IMR-90 (cell line): ENCODE data around the gene LRRC1. TPM values are rescaled to one million over a fixed set of nuclear protein-coding genes. Genes with fewer than 3 reads are reported as not detected.

Source experiments
- ATAC-seq: fragments of 200-7000 bp; cut with Tn5 transposase; 2 replicates; pipeline ENCODE4 v1.9.1; 2020; ENCODE audit warnings: low read depth, mild to moderate bottlenecking, moderate library complexity
- BruUV-seq: library from RNA; stranded (reverse); fragments of 400-500 nt; replicated peaks from 2 replicates; lab custom pipeline; 2021; lab: Mats Ljungman, UMichigan
- CTCF ChIA-PET: fragments of 300-600 bp; formaldehyde crosslinking; extraction: SDS; loops from one replicate; lab custom pipeline; 2021; ENCODE audit warnings: antibody characterized with exemption; lab: Yijun Ruan, JAX
- POLR2A ChIA-PET: fragments of 300-600 bp; sonication (Branson Sonifier 250); formaldehyde crosslinking; loops from one replicate; lab custom pipeline; 2022; ENCODE audit warnings: antibody characterized with exemption; ENCODE audit not compliant: unreplicated experiment; lab: Charles Lee
- DNase-seq: peaks from one replicate; pipeline ENCODE4 v3.0.0; 2013
- H2AFZ ChIP-seq: replicated peaks from 2 replicates; pipeline ENCODE3; 2013; ENCODE audit warnings: low read length, mild to moderate bottlenecking; ENCODE audit not compliant: poor library complexity
- H2AK5ac ChIP-seq: 2 replicates; pipeline ENCODE4 v1.6.1; 2013; ENCODE audit warnings: low read depth, low read length, inconsistent platforms
- H2AK9ac ChIP-seq: replicated peaks from 2 replicates; pipeline ENCODE3; 2013; ENCODE audit warnings: mild to moderate bottlenecking, low read depth, low read length, moderate library complexity; ENCODE audit not compliant: poor library complexity
- H2BK120ac ChIP-seq: 2 replicates; pipeline ENCODE4 v1.6.1; 2013; ENCODE audit warnings: low read depth, low read length, inconsistent platforms
- H2BK15ac ChIP-seq: 3 replicates; pipeline ENCODE4 v1.6.1; 2013; ENCODE audit warnings: low read depth, low read length, inconsistent platforms
- H2BK20ac ChIP-seq: 2 replicates; pipeline ENCODE4 v1.6.1; 2013; ENCODE audit warnings: low read depth, mild to moderate bottlenecking, inconsistent platforms, low read length, moderate library complexity
- H2BK5ac ChIP-seq: 2 replicates; pipeline ENCODE4 v1.6.1; 2013; ENCODE audit warnings: mild to moderate bottlenecking, low read depth, low read length, inconsistent platforms; ENCODE audit not compliant: poor library complexity, severe bottlenecking
- H3K14ac ChIP-seq: replicated peaks from 2 replicates; pipeline ENCODE4 v1.6.1; 2013; ENCODE audit warnings: low read depth, low read length, inconsistent platforms
- H3K18ac ChIP-seq: 2 replicates; pipeline ENCODE4 v1.6.1; 2013; ENCODE audit warnings: low read depth, low read length, control low read depth
- H3K23ac ChIP-seq: 2 replicates; pipeline ENCODE4 v1.6.1; 2013; ENCODE audit warnings: low read depth, low read length, inconsistent platforms
- H3K27ac ChIP-seq: 2 replicates; pipeline ENCODE4 v1.5.1; 2013; ENCODE audit warnings: mild to moderate bottlenecking, control low read depth, low read length; ENCODE audit not compliant: insufficient read depth
- H3K27me3 ChIP-seq: 2 replicates; pipeline ENCODE4 v1.6.1; 2013; ENCODE audit warnings: low read length; ENCODE audit not compliant: control insufficient read depth, insufficient read depth
- H3K36me3 ChIP-seq: 2 replicates; pipeline ENCODE4 v1.6.1; 2013; ENCODE audit warnings: low read length, mixed read lengths; ENCODE audit not compliant: control insufficient read depth, insufficient read depth
- H3K4ac ChIP-seq: 2 replicates; pipeline ENCODE4 v1.6.1; 2013; ENCODE audit warnings: low read depth, low read length, inconsistent platforms
- H3K4me1 ChIP-seq: 2 replicates; pipeline ENCODE4 v1.6.1; 2013; ENCODE audit warnings: low read length, mixed read lengths; ENCODE audit not compliant: control insufficient read depth, insufficient read depth
- H3K4me2 ChIP-seq: 2 replicates; pipeline ENCODE4 v1.6.1; 2013; ENCODE audit warnings: low read depth, mild to moderate bottlenecking, control low read depth, low read length, moderate library complexity
- H3K4me3 ChIP-seq: 2 replicates; pipeline ENCODE4 v1.5.1; 2013; ENCODE audit warnings: low read depth, mild to moderate bottlenecking, control low read depth, low read length, moderate library complexity; ENCODE audit not compliant: insufficient read depth
- H3K56ac ChIP-seq: 2 replicates; pipeline ENCODE4 v1.6.1; 2013; ENCODE audit warnings: low read length, inconsistent platforms; ENCODE audit not compliant: insufficient read depth; ENCODE audit errors: extremely low read depth
- H3K79me1 ChIP-seq, 2 experiments: 2 replicates each; pipeline ENCODE4 v1.6.1; 2013; ENCODE audit warnings: low read length in 2 of 2, inconsistent platforms in 1 of 2, low read depth in 1 of 2
- H3K9ac ChIP-seq: 2 replicates; pipeline ENCODE4 v1.6.1; 2013; ENCODE audit warnings: low read depth, low read length, control low read depth
- H3K9me1 ChIP-seq: 2 replicates; pipeline ENCODE4 v1.6.1; 2013; ENCODE audit warnings: low read length, inconsistent platforms; ENCODE audit not compliant: insufficient read depth
- H3K9me3 ChIP-seq: 2 replicates; pipeline ENCODE4 v1.6.1; 2013; ENCODE audit warnings: low read length; ENCODE audit not compliant: control insufficient read depth, insufficient read depth
- H4K20me1 ChIP-seq: 2 replicates; pipeline ENCODE4 v1.6.1; 2013; ENCODE audit warnings: low read length, inconsistent platforms; ENCODE audit not compliant: insufficient read depth
- H4K5ac ChIP-seq: 2 replicates; pipeline ENCODE4 v1.6.1; 2013; ENCODE audit warnings: mild to moderate bottlenecking, low read depth, low read length, control low read depth
- H4K8ac ChIP-seq, 2 experiments: 2 replicates each; pipeline ENCODE4 v1.6.1; 2013; ENCODE audit warnings: low read depth in 2 of 2, low read length in 2 of 2, control low read depth in 1 of 2, inconsistent platforms in 1 of 2
- H4K91ac ChIP-seq: 2 replicates; pipeline ENCODE4 v1.6.1; 2013; ENCODE audit warnings: low read depth, low read length, inconsistent platforms; ENCODE audit not compliant: insufficient read depth
- ELK1 ChIP-seq: fragments of 150-350 bp; IDR thresholded peaks from 2 replicates; pipeline ENCODE4 v1.6.1; 2016; ENCODE audit warnings: low read depth, mild to moderate bottlenecking, low read length, moderate library complexity, borderline replicate concordance
- WGBS, 2 experiments: methylation state at CpG; one replicate each; pipeline versions ENCODE4 v1.1.5 to v1.1.7; 2013; ENCODE audit warnings: missing lambda C conversion rate in 2 of 2; ENCODE audit not compliant: insufficient read length in 1 of 2; ENCODE audit errors: extremely low coverage in 2 of 2; 5-methylcytosine and 5-hydroxymethylcytosine counted together
- dilution Hi-C: fragments of 300-500 bp; cut with HindIII; formaldehyde crosslinking; loops from one replicate; pipeline ENCODE4 v1.14.3; 2018; ENCODE audit warnings: low sequenced_read_pairs; ENCODE audit not compliant: unreplicated experiment
- in situ Hi-C: fragments of 300-500 bp; cut with MboI; formaldehyde crosslinking; loops from 3 replicates; pipeline ENCODE4 v1.14.3; 2019; ENCODE audit warnings: low sequenced_read_pairs, inconsistent platforms, mixed read lengths
- intact Hi-C: fragments of 100-400 bp; cut with micrococcal nuclease; formaldehyde crosslinking; loops from 2 replicates; pipeline ENCODE4 v1.10.0; 2022
- polyA plus RNA-seq, 3 experiments: library from polyadenylated mRNA; depleted of rRNA; stranded (reverse); fragments of >200 nt; gene quantifications; 2 replicates each; pipeline ENCODE4 v1.2.3, GENCODE V29; 2012; ENCODE audit warnings: low replicate concordance in 1 of 3
- total RNA-seq: library from RNA; depleted of rRNA; stranded (reverse); fragments of >200 nt; gene quantifications from 2 replicates; pipeline ENCODE4 v1.2.3, GENCODE V29; 2012

The LRRC1 gene
- total and polyA plus RNA-seq, 2 of the 4 experiments (the other 2 are of a cell fraction) = 5.1 to 6.1 TPM

- no peak overlapping the region for H2BK5ac ChIP-seq
- H3K56ac ChIP-seq = no peak overlapping the region
- H3K27ac ChIP-seq = no peak overlapping the region
- no peak overlapping the region for H2BK120ac ChIP-seq
- BruUV-seq = no TSS peak
- no peak overlapping the region for H3K4me3 ChIP-seq
- no peak overlapping the region for H4K8ac ChIP-seq
- no peaks in the 10 kb centered on the region for H4K20me1 ChIP-seq
- H2AFZ ChIP-seq = no peak overlapping the region
- ATAC-seq = no peak
- no peaks in the 10 kb centered on the region for H3K27me3 ChIP-seq
- H3K36me3 ChIP-seq = 0 out of 2 replicates have a peak, but pooled peaks cover under 1% of the 10 kb centered on the region
- WGBS, 2 experiments = no CpG with 5 or more reads among the region's 1 CpG
- H3K23ac ChIP-seq = no peak overlapping the region
- no peak overlapping the region for H2BK20ac ChIP-seq
- in situ Hi-C loops (loop anchor here (25.0 kb wide), 1 partner anchor 743 kb away; no protein-coding TSS in a partner anchor), intact Hi-C loops (no loop called here), dilution Hi-C loops (no loop called here)
- no peak overlapping the region for H3K9ac ChIP-seq
- no peak for TF ChIP-seq ELK1
- no peak overlapping the region for H3K14ac ChIP-seq
- no peak overlapping the region for H3K18ac ChIP-seq
- H4K91ac ChIP-seq = no peak overlapping the region
- ChIA-PET CTCF (no interaction called here), POLR2A (no interaction called here)
- H4K5ac ChIP-seq = no peak overlapping the region
- H3K4ac ChIP-seq = no peak overlapping the region
- H3K4me1 ChIP-seq = peaks cover 5% of the 10 kb centered on the region
- H3K4me2 ChIP-seq = no peak overlapping the region
- H2BK15ac ChIP-seq = no peak overlapping the region
- peaks cover 2% of the 10 kb centered on the region; the same call in 1 of the 2 replicates for H3K9me1 ChIP-seq
- DNase-seq = no peak
- H2AK5ac ChIP-seq = no peak overlapping the region
- no peak overlapping the region for H2AK9ac ChIP-seq
- no peaks in the 10 kb centered on the region for H3K79me1 ChIP-seq
- H3K9me3 ChIP-seq = no peaks in the 10 kb centered on the region
These were observed 135.5 kb downstream of the LRRC1 start for GRCh38 chr6:53930330-53930729.
